ENCODE data around the gene IFNA8.
"Not testable (repeated sequence)": the region's sequence is repeated elsewhere in the genome, so short reads cannot be mapped to it uniquely, and the experiment has no call there.

Gene IFNA8

DNA sequence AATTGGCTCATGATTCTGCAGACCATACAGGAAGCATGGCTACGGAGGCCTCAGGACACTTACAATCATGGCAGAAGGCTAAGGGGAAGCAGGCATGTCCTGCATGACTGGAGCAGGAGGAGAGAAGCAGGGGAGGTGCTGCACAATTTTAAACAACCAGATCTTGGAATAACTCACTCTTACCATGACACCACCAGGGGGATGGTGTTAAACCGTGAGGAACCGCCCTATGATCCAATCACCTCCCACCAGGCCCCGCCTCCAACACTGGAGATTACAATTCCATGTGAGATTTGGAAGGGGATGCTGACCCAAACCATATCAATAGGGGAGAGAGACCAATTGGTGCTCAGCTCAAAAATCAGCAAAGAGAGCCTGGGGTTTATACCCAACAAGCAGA, 37.5 kb upstream of the IFNA8 start:
- not testable (repeated sequence) for DNase-seq; H4K91ac ChIP-seq (ENCODE audit: low read length); H2BK120ac ChIP-seq (ENCODE audit: low read depth, low read length); H3K9me3 ChIP-seq (ENCODE audit: control insufficient read depth, low read length); H2AFZ ChIP-seq (ENCODE audit: low read depth, low read length); H4K8ac ChIP-seq (ENCODE audit: low read length); H3K79me1 ChIP-seq (replicated peaks; ENCODE audit: low read length, poor library complexity, severe bottlenecking); H3K4ac ChIP-seq (ENCODE audit: low read depth in 1 of 2, low read length in 2 of 2); H3K27ac ChIP-seq (ENCODE audit: low read length, poor library complexity, severe bottlenecking); H3K9ac ChIP-seq (ENCODE audit: low read length); H3K4me3 ChIP-seq (ENCODE audit: insufficient read depth in 1 of 2, low read depth in 1 of 2, low read length in 2 of 2); H3K36me3 ChIP-seq (ENCODE audit: control insufficient read depth in 1 of 2, insufficient read depth in 2 of 2, low read depth in 1 of 2, low read length in 2 of 2); H3K14ac ChIP-seq (ENCODE audit: low read length in 2 of 2); H2BK12ac ChIP-seq (ENCODE audit: low read length in 2 of 2); H2BK15ac ChIP-seq (ENCODE audit: low read depth, poor library complexity, severe bottlenecking); H2AK5ac ChIP-seq (ENCODE audit: low read length, severe bottlenecking); H3K4me1 ChIP-seq (ENCODE audit: control insufficient read depth, insufficient read depth, low read depth, low read length); H3K4me2 ChIP-seq (ENCODE audit: low read length, poor library complexity, severe bottlenecking); H3K18ac ChIP-seq (ENCODE audit: low read depth in 1 of 2, low read length in 2 of 2); H2BK5ac ChIP-seq (ENCODE audit: low read depth, low read length, poor library complexity, severe bottlenecking); H3K23ac ChIP-seq (ENCODE audit: low read length in 2 of 2)
- peaks cover 0 to 13% of the 10 kb centered on the region in 2 experiments for H3K27me3 ChIP-seq (ENCODE audit: control insufficient read depth in 1 of 2, insufficient read depth in 1 of 2, low read length in 2 of 2)
- WGBS = 71% methylated on average over 1 of the region's 4 CpGs

- H3K27me3 ChIP-seq (ENCODE audit: control insufficient read depth in 1 of 2, insufficient read depth in 1 of 2, low read length in 2 of 2) = peaks cover 0 to 24% of the 10 kb centered on the region in 2 experiments
- H3K36me3 ChIP-seq (ENCODE audit: control insufficient read depth in 1 of 2, insufficient read depth in 2 of 2, low read depth in 1 of 2, low read length in 2 of 2) = no peaks in the 10 kb centered on the region
- H3K4me1 ChIP-seq (ENCODE audit: control insufficient read depth, insufficient read depth, low read depth, low read length) = no peaks in the 10 kb centered on the region
- H2BK12ac ChIP-seq (ENCODE audit: low read length in 2 of 2) = no peak overlapping the region
- H2AFZ ChIP-seq (ENCODE audit: low read depth, low read length) = no peak overlapping the region
- no peak overlapping the region for H2BK120ac ChIP-seq (ENCODE audit: low read depth, low read length)
- H3K27ac ChIP-seq (ENCODE audit: low read length, poor library complexity, severe bottlenecking) = no peak overlapping the region
- H3K4me2 ChIP-seq (ENCODE audit: low read length, poor library complexity, severe bottlenecking) = no peak overlapping the region
- no peak overlapping the region for H3K4ac ChIP-seq (ENCODE audit: low read depth in 1 of 2, low read length in 2 of 2)
- H3K4me3 ChIP-seq (ENCODE audit: insufficient read depth in 1 of 2, low read depth in 1 of 2, low read length in 2 of 2) = no peak overlapping the region
- no peak overlapping the region for H4K8ac ChIP-seq (ENCODE audit: low read length)
- H3K79me1 ChIP-seq (replicated peaks; ENCODE audit: low read length, poor library complexity, severe bottlenecking) = no peaks in the 10 kb centered on the region
- no peak overlapping the region for H3K18ac ChIP-seq (ENCODE audit: low read depth in 1 of 2, low read length in 2 of 2)
- no peak overlapping the region for H2BK15ac ChIP-seq (ENCODE audit: low read depth, poor library complexity, severe bottlenecking)
- no peaks in the 10 kb centered on the region for H3K9me3 ChIP-seq (ENCODE audit: control insufficient read depth, low read length)
- no peak overlapping the region for H2BK5ac ChIP-seq (ENCODE audit: low read depth, low read length, poor library complexity, severe bottlenecking)
- DNase-seq = no peak
- H3K9ac ChIP-seq (ENCODE audit: low read length) = no peak overlapping the region
- no peak overlapping the region for H3K23ac ChIP-seq (ENCODE audit: low read length in 2 of 2)
- H3K14ac ChIP-seq (ENCODE audit: low read length in 2 of 2) = no peak overlapping the region
- H4K91ac ChIP-seq (ENCODE audit: low read length) = no peak overlapping the region
- H2AK5ac ChIP-seq (ENCODE audit: low read length, severe bottlenecking) = no peak overlapping the region
- WGBS = 69% methylated on average over 4 of the region's 5 CpGs
Measured at GRCh38 chr9:21381448-21382339, 27.2 kb upstream of the IFNA8 start.

GRCh38 chr9:21383627-21384026, 25.3 kb upstream of the IFNA8 start:
- Histone ChIP-seq H3K27me3 (ENCODE audit: control insufficient read depth in 1 of 2, insufficient read depth in 1 of 2, low read length in 2 of 2) (peaks cover 0 to 24% of the 10 kb centered on the region in 2 experiments), H3K79me1 (replicated peaks; ENCODE audit: low read length, poor library complexity, severe bottlenecking) (no peaks in the 10 kb centered on the region), H2BK12ac (ENCODE audit: low read length in 2 of 2) (no peak overlapping the region), H3K4me1 (ENCODE audit: control insufficient read depth, insufficient read depth, low read depth, low read length) (no peaks in the 10 kb centered on the region), H3K4ac (ENCODE audit: low read depth in 1 of 2, low read length in 2 of 2) (no peak overlapping the region), H3K4me3 (ENCODE audit: insufficient read depth in 1 of 2, low read depth in 1 of 2, low read length in 2 of 2) (no peak overlapping the region), H3K14ac (ENCODE audit: low read length in 2 of 2) (no peak overlapping the region), H2BK120ac (ENCODE audit: low read depth, low read length) (no peak overlapping the region), H2BK15ac (ENCODE audit: low read depth, poor library complexity, severe bottlenecking) (no peak overlapping the region), H3K23ac (ENCODE audit: low read length in 2 of 2) (no peak overlapping the region), H4K8ac (ENCODE audit: low read length) (no peak overlapping the region), H3K9ac (ENCODE audit: low read length) (no peak overlapping the region), H3K36me3 (ENCODE audit: control insufficient read depth in 1 of 2, insufficient read depth in 2 of 2, low read depth in 1 of 2, low read length in 2 of 2) (no peaks in the 10 kb centered on the region), H3K27ac (ENCODE audit: low read length, poor library complexity, severe bottlenecking) (no peak overlapping the region), H3K4me2 (ENCODE audit: low read length, poor library complexity, severe bottlenecking) (no peak overlapping the region), H2AFZ (ENCODE audit: low read depth, low read length) (no peak overlapping the region), H3K18ac (ENCODE audit: low read depth in 1 of 2, low read length in 2 of 2) (no peak overlapping the region), H2AK5ac (ENCODE audit: low read length, severe bottlenecking) (no peak overlapping the region), H3K9me3 (ENCODE audit: control insufficient read depth, low read length) (no peaks in the 10 kb centered on the region), H4K91ac (ENCODE audit: low read length) (no peak overlapping the region), H2BK5ac (ENCODE audit: low read depth, low read length, poor library complexity, severe bottlenecking) (no peak overlapping the region)
- DNase-seq = no peak
- 76% methylated on average over 3 of the region's 4 CpGs for WGBS

GRCh38 chr9:21385131-21385670, 23.7 kb upstream of the IFNA8 start, which contains the start of gene IFNA2:
TSS of gene IFNA2 (minus strand) at chr9:21385398. CDS start at chr9:21385329, 69 bp downstream.
- no peak within 1 kb of the TSS for H2BK15ac ChIP-seq (ENCODE audit: low read depth, poor library complexity, severe bottlenecking)
- no peak within 1 kb of the TSS for H2AFZ ChIP-seq (ENCODE audit: low read depth, low read length)
- peaks cover 0 to 24% of the 10 kb centered on the region in 2 experiments for H3K27me3 ChIP-seq (ENCODE audit: control insufficient read depth in 1 of 2, insufficient read depth in 1 of 2, low read length in 2 of 2)
- no peak within 1 kb of the TSS for H3K27ac ChIP-seq (ENCODE audit: low read length, poor library complexity, severe bottlenecking)
- H3K4me3 ChIP-seq (ENCODE audit: insufficient read depth in 1 of 2, low read depth in 1 of 2, low read length in 2 of 2) = no peak within 1 kb of the TSS
- no peak within 1 kb of the TSS for H2BK120ac ChIP-seq (ENCODE audit: low read depth, low read length)
- H3K79me1 ChIP-seq (replicated peaks; ENCODE audit: low read length, poor library complexity, severe bottlenecking) = no peaks in the 10 kb centered on the region
- no peak within 1 kb of the TSS for H3K4ac ChIP-seq (ENCODE audit: low read depth in 1 of 2, low read length in 2 of 2)
- H3K9ac ChIP-seq (ENCODE audit: low read length) = no peak within 1 kb of the TSS
- no peak within 1 kb of the TSS for H2BK5ac ChIP-seq (ENCODE audit: low read depth, low read length, poor library complexity, severe bottlenecking)
- H3K9me3 ChIP-seq (ENCODE audit: control insufficient read depth, low read length) = no peaks in the 10 kb centered on the region
- DNase-seq = no peak
- no peak within 1 kb of the TSS for H3K23ac ChIP-seq (ENCODE audit: low read length in 2 of 2)
- no peak within 1 kb of the TSS for H2AK5ac ChIP-seq (ENCODE audit: low read length, severe bottlenecking)
- H4K8ac ChIP-seq (ENCODE audit: low read length) = no peak within 1 kb of the TSS
- no peaks in the 10 kb centered on the region for H3K4me1 ChIP-seq (ENCODE audit: control insufficient read depth, insufficient read depth, low read depth, low read length)
- WGBS = 69% methylated on average over 1 of the region's 1 CpG
- no peak within 1 kb of the TSS for H2BK12ac ChIP-seq (ENCODE audit: low read length in 2 of 2)
- H4K91ac ChIP-seq (ENCODE audit: low read length) = no peak within 1 kb of the TSS
- no peaks in the 10 kb centered on the region for H3K36me3 ChIP-seq (ENCODE audit: control insufficient read depth in 1 of 2, insufficient read depth in 2 of 2, low read depth in 1 of 2, low read length in 2 of 2)
- H3K14ac ChIP-seq (ENCODE audit: low read length in 2 of 2) = no peak within 1 kb of the TSS
- no peak within 1 kb of the TSS for H3K18ac ChIP-seq (ENCODE audit: low read depth in 1 of 2, low read length in 2 of 2)
- H3K4me2 ChIP-seq (ENCODE audit: low read length, poor library complexity, severe bottlenecking) = no peak within 1 kb of the TSS

Measured in mesenchymal stem cell (in vitro differentiated cells and primary cell).